WTC11 (cell line): ENCODE results near the gene EIF2A. TPM values are rescaled to one million over a fixed set of nuclear protein-coding genes. Genes with fewer than 3 reads are reported as not detected.
"Not testable (repeated sequence)": the region's sequence is repeated elsewhere in the genome, so short reads cannot be mapped to it uniquely, and the experiment has no call there.

Experiments
- ATAC-seq: fragments of 200-7000 bp; cut with Tn5 transposase; 2 replicates; pipeline ENCODE4 v1.10.0; 2021; ENCODE audit warnings: mild to moderate bottlenecking, moderate library complexity
- CTCF ChIA-PET: fragments of 300-600 bp; sonication (Branson Sonifier 250); formaldehyde crosslinking; loops from one replicate; lab custom pipeline; 2021; ENCODE audit warnings: antibody characterized with exemption; lab: Charles Lee
- POLR2A ChIA-PET: fragments of 350-600 bp; sonication (Branson Sonifier 250); formaldehyde crosslinking; loops from one replicate; lab custom pipeline; 2021; ENCODE audit warnings: antibody characterized with exemption; lab: Charles Lee
- DNase-seq: peaks from one replicate; pipeline ENCODE4 v3.0.0; 2021; ENCODE audit warnings: low spot score
- H3K27ac Mint-ChIP-seq: 2 replicates; pipeline ENCODE4 v1.8.0; 2021; ENCODE audit warnings: mixed read lengths
- H3K27me3 Mint-ChIP-seq: 2 replicates; pipeline ENCODE4 v1.8.0; 2021; ENCODE audit warnings: low read depth, mild to moderate bottlenecking, moderate library complexity, mixed read lengths
- H3K36me3 Mint-ChIP-seq: 2 replicates; pipeline ENCODE4 v1.8.0; 2021; ENCODE audit warnings: mixed read lengths
- H3K4me1 Mint-ChIP-seq: 2 replicates; pipeline ENCODE4 v1.8.0; 2022; ENCODE audit warnings: mixed read lengths
- H3K4me3 Mint-ChIP-seq: 2 replicates; pipeline ENCODE4 v1.8.0; 2021; ENCODE audit warnings: mild to moderate bottlenecking, moderate library complexity, mixed read lengths
- H3K9me3 Mint-ChIP-seq: 2 replicates; pipeline ENCODE4 v1.8.0; 2021; ENCODE audit warnings: mixed read lengths
- CBFB ChIP-seq: sonication (generic); formaldehyde crosslinking; IDR thresholded peaks from 2 replicates; pipeline ENCODE4 v1.8.1; 2022; ENCODE audit warnings: mild to moderate bottlenecking, low read depth, missing genetic modification reagents
- ELF4 ChIP-seq: sonication (generic); formaldehyde crosslinking; IDR thresholded peaks from 2 replicates; pipeline ENCODE4 v1.8.1; 2022; ENCODE audit warnings: low read depth, mild to moderate bottlenecking, moderate library complexity, missing genetic modification reagents
- EMX1 ChIP-seq: fragments of 250-450 bp; sonication (Bioruptor Pico); IDR thresholded peaks from 2 replicates; pipeline ENCODE4 v1.8.0; 2021; ENCODE audit warnings: mild to moderate bottlenecking
- ETV6 ChIP-seq: sonication (generic); formaldehyde crosslinking; IDR thresholded peaks from 2 replicates; pipeline ENCODE4 v1.8.1; 2022; ENCODE audit warnings: mild to moderate bottlenecking, missing genetic modification reagents
- GRHL2 ChIP-seq: fragments of 250-450 bp; sonication (Bioruptor Pico); IDR thresholded peaks from 2 replicates; pipeline ENCODE4 v1.8.0; 2022; ENCODE audit warnings: mild to moderate bottlenecking, moderate library complexity; ENCODE audit not compliant: insufficient replicate concordance, severe bottlenecking
- JAZF1 ChIP-seq: fragments of 250-450 bp; sonication (Bioruptor Pico); IDR thresholded peaks from 2 replicates; pipeline ENCODE4 v1.9.0; 2021; ENCODE audit warnings: moderate library complexity, mild to moderate bottlenecking, inconsistent platforms
- TP53 ChIP-seq: sonication (generic); formaldehyde crosslinking; IDR thresholded peaks from 2 replicates; pipeline ENCODE4 v1.8.1; 2023; ENCODE audit warnings: mild to moderate bottlenecking, missing genetic modification reagents
- ZNF219 ChIP-seq: sonication (generic); formaldehyde crosslinking; IDR thresholded peaks from 2 replicates; pipeline ENCODE4 v1.8.0; 2023; ENCODE audit warnings: missing genetic modification reagents, mild to moderate bottlenecking, borderline replicate concordance
- total RNA-seq: library from RNA; stranded (reverse); gene quantifications from 3 replicates; pipeline ENCODE4 v1.2.3, GENCODE V29; 2021
- TF ChIP-seq, protein P1 (sequence below): fragments of 250-450 bp; sonication (Bioruptor Pico); IDR thresholded peaks from 2 replicates; pipeline ENCODE4 v1.9.0; 2021; ENCODE audit warnings: mild to moderate bottlenecking
- TF ChIP-seq, protein P2 (sequence below): sonication (generic); formaldehyde crosslinking; IDR thresholded peaks from 2 replicates; pipeline ENCODE4 v1.8.1; 2023; ENCODE audit warnings: mild to moderate bottlenecking, missing genetic modification reagents, moderate library complexity
- TF ChIP-seq, protein P3 (sequence below): sonication (generic); formaldehyde crosslinking; IDR thresholded peaks from 2 replicates; pipeline ENCODE4 v1.8.0; 2023; ENCODE audit warnings: mild to moderate bottlenecking, missing genetic modification reagents
- TF ChIP-seq, protein P4 (sequence below): sonication (generic); formaldehyde crosslinking; IDR thresholded peaks from 2 replicates; pipeline ENCODE4 v1.8.0; 2023; ENCODE audit warnings: missing genetic modification reagents
- TF ChIP-seq, protein P5 (sequence below): sonication (generic); formaldehyde crosslinking; IDR thresholded peaks from 2 replicates; pipeline ENCODE4 v1.8.1; 2022; ENCODE audit warnings: mild to moderate bottlenecking, missing genetic modification reagents, moderate library complexity, borderline replicate concordance
- TF ChIP-seq, protein P6 (sequence below): sonication (generic); formaldehyde crosslinking; IDR thresholded peaks from 2 replicates; pipeline ENCODE4 v1.8.1; 2023; ENCODE audit warnings: mild to moderate bottlenecking, missing genetic modification reagents

EIF2A gene
- total RNA-seq, 1 experiment from 2014 or later: 88.4 TPM

DNA sequence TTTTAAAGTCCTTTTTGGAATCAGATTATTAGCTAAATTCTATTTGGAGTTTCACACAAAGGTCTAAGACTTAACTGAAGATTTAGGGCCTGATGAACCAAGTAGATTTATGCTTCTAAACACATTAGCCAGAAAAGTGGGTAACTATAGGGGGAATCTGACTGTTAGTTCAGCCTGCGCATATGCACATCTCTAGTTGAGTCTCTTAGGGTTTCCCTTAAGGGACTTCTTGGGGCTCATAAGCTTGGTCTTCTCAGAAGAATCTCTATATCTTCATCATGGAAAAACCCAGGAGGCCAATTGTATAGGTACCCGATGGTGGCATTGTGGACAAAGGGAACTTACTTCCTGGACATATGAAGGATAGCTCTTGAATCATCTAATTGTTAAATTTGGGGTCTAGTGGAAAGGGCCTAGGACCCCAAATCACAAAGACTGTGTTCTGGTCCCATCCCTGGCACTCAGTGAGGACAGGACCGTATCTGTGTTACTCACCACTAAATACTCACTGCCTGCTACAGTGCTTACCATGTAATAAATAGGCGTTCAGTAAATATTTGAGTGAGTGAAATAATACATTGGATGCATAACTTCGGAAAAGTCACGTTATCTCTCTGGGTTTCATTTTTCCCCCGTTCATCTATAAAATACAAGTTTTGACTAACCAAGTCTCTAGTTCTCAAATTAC lies 73.6 kb downstream of the EIF2A start:
- TF ChIP-seq, protein P1, sequence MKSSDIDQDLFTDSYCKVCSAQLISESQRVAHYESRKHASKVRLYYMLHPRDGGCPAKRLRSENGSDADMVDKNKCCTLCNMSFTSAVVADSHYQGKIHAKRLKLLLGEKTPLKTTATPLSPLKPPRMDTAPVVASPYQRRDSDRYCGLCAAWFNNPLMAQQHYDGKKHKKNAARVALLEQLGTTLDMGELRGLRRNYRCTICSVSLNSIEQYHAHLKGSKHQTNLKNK (CRISPR knock-in tag): no peak
- no peak for TF ChIP-seq TP53
- TF ChIP-seq, protein P2, sequence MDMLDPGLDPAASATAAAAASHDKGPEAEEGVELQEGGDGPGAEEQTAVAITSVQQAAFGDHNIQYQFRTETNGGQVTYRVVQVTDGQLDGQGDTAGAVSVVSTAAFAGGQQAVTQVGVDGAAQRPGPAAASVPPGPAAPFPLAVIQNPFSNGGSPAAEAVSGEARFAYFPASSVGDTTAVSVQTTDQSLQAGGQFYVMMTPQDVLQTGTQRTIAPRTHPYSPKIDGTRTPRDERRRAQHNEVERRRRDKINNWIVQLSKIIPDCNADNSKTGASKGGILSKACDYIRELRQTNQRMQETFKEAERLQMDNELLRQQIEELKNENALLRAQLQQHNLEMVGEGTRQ (CRISPR knock-in tag): no peak
- TF ChIP-seq, protein P3, sequence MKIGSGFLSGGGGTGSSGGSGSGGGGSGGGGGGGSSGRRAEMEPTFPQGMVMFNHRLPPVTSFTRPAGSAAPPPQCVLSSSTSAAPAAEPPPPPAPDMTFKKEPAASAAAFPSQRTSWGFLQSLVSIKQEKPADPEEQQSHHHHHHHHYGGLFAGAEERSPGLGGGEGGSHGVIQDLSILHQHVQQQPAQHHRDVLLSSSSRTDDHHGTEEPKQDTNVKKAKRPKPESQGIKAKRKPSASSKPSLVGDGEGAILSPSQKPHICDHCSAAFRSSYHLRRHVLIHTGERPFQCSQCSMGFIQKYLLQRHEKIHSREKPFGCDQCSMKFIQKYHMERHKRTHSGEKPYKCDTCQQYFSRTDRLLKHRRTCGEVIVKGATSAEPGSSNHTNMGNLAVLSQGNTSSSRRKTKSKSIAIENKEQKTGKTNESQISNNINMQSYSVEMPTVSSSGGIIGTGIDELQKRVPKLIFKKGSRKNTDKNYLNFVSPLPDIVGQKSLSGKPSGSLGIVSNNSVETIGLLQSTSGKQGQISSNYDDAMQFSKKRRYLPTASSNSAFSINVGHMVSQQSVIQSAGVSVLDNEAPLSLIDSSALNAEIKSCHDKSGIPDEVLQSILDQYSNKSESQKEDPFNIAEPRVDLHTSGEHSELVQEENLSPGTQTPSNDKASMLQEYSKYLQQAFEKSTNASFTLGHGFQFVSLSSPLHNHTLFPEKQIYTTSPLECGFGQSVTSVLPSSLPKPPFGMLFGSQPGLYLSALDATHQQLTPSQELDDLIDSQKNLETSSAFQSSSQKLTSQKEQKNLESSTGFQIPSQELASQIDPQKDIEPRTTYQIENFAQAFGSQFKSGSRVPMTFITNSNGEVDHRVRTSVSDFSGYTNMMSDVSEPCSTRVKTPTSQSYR: no peak
- TF ChIP-seq GRHL2 (CRISPR knock-in tag): no peak
- TF ChIP-seq, protein P4, sequence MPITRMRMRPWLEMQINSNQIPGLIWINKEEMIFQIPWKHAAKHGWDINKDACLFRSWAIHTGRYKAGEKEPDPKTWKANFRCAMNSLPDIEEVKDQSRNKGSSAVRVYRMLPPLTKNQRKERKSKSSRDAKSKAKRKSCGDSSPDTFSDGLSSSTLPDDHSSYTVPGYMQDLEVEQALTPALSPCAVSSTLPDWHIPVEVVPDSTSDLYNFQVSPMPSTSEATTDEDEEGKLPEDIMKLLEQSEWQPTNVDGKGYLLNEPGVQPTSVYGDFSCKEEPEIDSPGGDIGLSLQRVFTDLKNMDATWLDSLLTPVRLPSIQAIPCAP (CRISPR knock-in tag): no peak
- no peak for TF ChIP-seq EMX1 (CRISPR knock-in tag)
- TF ChIP-seq, protein P5, sequence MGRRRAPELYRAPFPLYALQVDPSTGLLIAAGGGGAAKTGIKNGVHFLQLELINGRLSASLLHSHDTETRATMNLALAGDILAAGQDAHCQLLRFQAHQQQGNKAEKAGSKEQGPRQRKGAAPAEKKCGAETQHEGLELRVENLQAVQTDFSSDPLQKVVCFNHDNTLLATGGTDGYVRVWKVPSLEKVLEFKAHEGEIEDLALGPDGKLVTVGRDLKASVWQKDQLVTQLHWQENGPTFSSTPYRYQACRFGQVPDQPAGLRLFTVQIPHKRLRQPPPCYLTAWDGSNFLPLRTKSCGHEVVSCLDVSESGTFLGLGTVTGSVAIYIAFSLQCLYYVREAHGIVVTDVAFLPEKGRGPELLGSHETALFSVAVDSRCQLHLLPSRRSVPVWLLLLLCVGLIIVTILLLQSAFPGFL: no peak
- TF ChIP-seq, all 79 proteins: peak for 0
- POLR2A ChIA-PET: no interaction called here
- H3K36me3 Mint-ChIP-seq: peaks cover 19% of the 10 kb centered on the region
- peaks cover 20% of the 10 kb centered on the region for H3K4me1 Mint-ChIP-seq
- H3K4me3 Mint-ChIP-seq: no peak overlapping the region
- ATAC-seq (no peak), DNase-seq (no peak)
- no peaks in the 10 kb centered on the region for H3K27me3 Mint-ChIP-seq
- CTCF ChIA-PET: no interaction called here
- no peak overlapping the region for H3K27ac Mint-ChIP-seq
- H3K9me3 Mint-ChIP-seq: no peaks in the 10 kb centered on the region; the same call in 1 of the 2 replicates

DNA sequence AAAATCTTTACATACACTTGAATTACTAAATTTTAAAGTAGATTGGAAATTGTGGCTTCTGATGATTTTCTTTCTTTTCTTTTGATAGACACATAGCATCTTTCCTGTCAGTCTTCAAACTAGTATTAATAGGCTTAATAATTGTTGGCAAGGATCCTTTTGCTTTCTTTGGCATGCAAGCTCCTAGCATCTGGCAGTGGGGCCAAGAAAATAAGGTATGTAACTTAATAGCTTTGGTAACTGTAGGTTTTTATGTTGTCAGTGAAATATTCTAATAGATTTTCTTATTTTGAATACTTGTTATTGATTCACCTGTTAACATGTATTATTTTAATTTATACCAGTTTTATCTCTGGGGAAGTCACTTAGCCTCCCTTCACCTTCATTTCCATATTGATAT lies 76.4 kb downstream of the EIF2A start:
- POLR2A ChIA-PET, H3K27me3 Mint-ChIP-seq, H3K9me3 Mint-ChIP-seq, DNase-seq, ATAC-seq, H3K4me3 Mint-ChIP-seq, H3K27ac Mint-ChIP-seq, CTCF ChIA-PET: not testable (repeated sequence)
- Mint-ChIP-seq H3K4me1 (peaks cover 20% of the 10 kb centered on the region), H3K36me3 (peaks cover 35% of the 10 kb centered on the region)

DNA sequence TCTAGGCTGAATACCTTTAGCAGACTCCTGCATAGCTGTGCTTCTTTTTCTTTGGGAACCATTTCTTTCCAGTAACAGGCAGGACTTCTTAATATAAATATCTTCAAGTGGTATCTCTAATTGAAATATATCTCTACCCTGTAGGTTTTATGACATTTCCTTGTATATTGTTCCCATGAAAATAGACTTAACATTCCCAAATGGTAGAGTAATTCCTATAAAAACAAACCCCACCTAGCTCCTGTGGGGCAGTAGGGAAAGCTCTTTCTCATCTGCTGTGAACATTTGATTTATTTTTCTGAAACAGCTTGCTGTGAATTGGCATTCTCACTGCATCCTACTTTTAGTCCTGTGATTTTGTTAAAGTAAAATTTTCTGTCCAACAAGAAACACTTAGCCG lies 77.4 kb downstream of the EIF2A start:
- Mint-ChIP-seq H3K4me3 (no peak overlapping the region), H3K27me3 (no peaks in the 10 kb centered on the region), H3K9me3 (no peaks in the 10 kb centered on the region), H3K4me1 (peaks cover 20% of the 10 kb centered on the region), H3K27ac (no peak overlapping the region), H3K36me3 (peaks cover 30% of the 10 kb centered on the region)
- POLR2A ChIA-PET: no interaction called here
- ATAC-seq: no peak
- DNase-seq: no peak
- TF ChIP-seq, protein P5: no peak
- TF ChIP-seq EMX1 (CRISPR knock-in tag) (no peak), ETV6 (no peak), JAZF1 (CRISPR knock-in tag) (no peak), CBFB (no peak), ZNF219 (CRISPR knock-in tag) (no peak), ELF4 (CRISPR knock-in tag) (no peak)
- TF ChIP-seq, protein P6, sequence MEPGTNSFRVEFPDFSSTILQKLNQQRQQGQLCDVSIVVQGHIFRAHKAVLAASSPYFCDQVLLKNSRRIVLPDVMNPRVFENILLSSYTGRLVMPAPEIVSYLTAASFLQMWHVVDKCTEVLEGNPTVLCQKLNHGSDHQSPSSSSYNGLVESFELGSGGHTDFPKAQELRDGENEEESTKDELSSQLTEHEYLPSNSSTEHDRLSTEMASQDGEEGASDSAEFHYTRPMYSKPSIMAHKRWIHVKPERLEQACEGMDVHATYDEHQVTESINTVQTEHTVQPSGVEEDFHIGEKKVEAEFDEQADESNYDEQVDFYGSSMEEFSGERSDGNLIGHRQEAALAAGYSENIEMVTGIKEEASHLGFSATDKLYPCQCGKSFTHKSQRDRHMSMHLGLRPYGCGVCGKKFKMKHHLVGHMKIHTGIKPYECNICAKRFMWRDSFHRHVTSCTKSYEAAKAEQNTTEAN: no peak
- CTCF ChIA-PET: no interaction called here
